DOHH2 (cell line): ENCODE data around the gene DEUP1.
"Not testable (repeated sequence)": the region's sequence is repeated elsewhere in the genome, so short reads cannot be mapped to it uniquely, and the experiment has no call there.

Experiments used
- H3F3A ChIP-seq: fragments of 200-600 bp; sonication (generic), shearing (Covaris generic); 2 replicates; pipeline ENCODE4 v1.6.0; 2016; ENCODE audit warnings: antibody characterized with exemption, mild to moderate bottlenecking; ENCODE audit not compliant: control insufficient read depth, insufficient read depth
- H3K27ac ChIP-seq: fragments of 200-600 bp; sonication (generic); 2 replicates; pipeline ENCODE4 v1.5.1; 2014; ENCODE audit warnings: low read depth, mild to moderate bottlenecking, low read length, moderate library complexity
- H3K27me3 ChIP-seq: fragments of 200-600 bp; sonication (generic); 2 replicates; pipeline ENCODE4 v1.6.1; 2014; ENCODE audit warnings: mild to moderate bottlenecking, low read length, mixed read lengths; ENCODE audit not compliant: control insufficient read depth
- H3K36me3 ChIP-seq: fragments of 200-600 bp; sonication (generic); 2 replicates; pipeline ENCODE4 v1.6.1; 2014; ENCODE audit warnings: mild to moderate bottlenecking, low read length, moderate library complexity, mixed read lengths; ENCODE audit not compliant: control insufficient read depth
- H3K4me1 ChIP-seq: fragments of 200-600 bp; sonication (generic); 2 replicates; pipeline ENCODE4 v1.6.1; 2014; ENCODE audit warnings: mild to moderate bottlenecking, low read length, mixed read lengths; ENCODE audit not compliant: control insufficient read depth
- H3K4me2 ChIP-seq: fragments of 200-600 bp; sonication (generic); 2 replicates; pipeline ENCODE4 v1.6.0; 2014; ENCODE audit warnings: mild to moderate bottlenecking, low read length, moderate library complexity
- H3K4me3 ChIP-seq: fragments of 200-600 bp; sonication (generic); 2 replicates; pipeline ENCODE4 v1.5.1; 2014; ENCODE audit warnings: mild to moderate bottlenecking, low read length, mixed read lengths
- H3K79me2 ChIP-seq: fragments of 200-600 bp; sonication (generic); 2 replicates; pipeline ENCODE4 v1.6.1; 2014; ENCODE audit warnings: mild to moderate bottlenecking, low read length, mixed read lengths; ENCODE audit not compliant: control insufficient read depth
- H3K9me2 ChIP-seq: fragments of 200-600 bp; sonication (generic); replicated peaks from 2 replicates; pipeline ENCODE4 v1.6.1; 2014; ENCODE audit warnings: mild to moderate bottlenecking, low read length, mixed read lengths; ENCODE audit not compliant: control insufficient read depth
- H3K9me3 ChIP-seq: fragments of 200-600 bp; sonication (generic); 2 replicates; pipeline ENCODE4 v1.6.1; 2014; ENCODE audit warnings: antibody characterized with exemption, low read length, mixed read lengths; ENCODE audit not compliant: control insufficient read depth, insufficient read depth
- H4K20me1 ChIP-seq: fragments of 200-600 bp; sonication (generic); 2 replicates; pipeline ENCODE4 v1.6.0; 2014; ENCODE audit warnings: low read depth, mild to moderate bottlenecking, antibody characterized with exemption, low read length, moderate library complexity; ENCODE audit not compliant: control insufficient read depth, insufficient read depth
- EZH2phosphoT487 ChIP-seq: fragments of 200-600 bp; sonication (generic); IDR thresholded peaks from 2 replicates; pipeline ENCODE4 v1.6.1; 2017; ENCODE audit warnings: borderline replicate concordance, mild to moderate bottlenecking, antibody characterized with exemption, low read length, moderate library complexity, mixed read lengths
- TF ChIP-seq, protein P1 (sequence below): fragments of 200-600 bp; sonication (generic); IDR thresholded peaks from one replicate; pipeline ENCODE4 v1.5.1; 2014; ENCODE audit warnings: antibody characterized with exemption, mild to moderate bottlenecking, low read depth, low read length; ENCODE audit not compliant: poor library complexity, severe bottlenecking

The DEUP1 gene

DNA sequence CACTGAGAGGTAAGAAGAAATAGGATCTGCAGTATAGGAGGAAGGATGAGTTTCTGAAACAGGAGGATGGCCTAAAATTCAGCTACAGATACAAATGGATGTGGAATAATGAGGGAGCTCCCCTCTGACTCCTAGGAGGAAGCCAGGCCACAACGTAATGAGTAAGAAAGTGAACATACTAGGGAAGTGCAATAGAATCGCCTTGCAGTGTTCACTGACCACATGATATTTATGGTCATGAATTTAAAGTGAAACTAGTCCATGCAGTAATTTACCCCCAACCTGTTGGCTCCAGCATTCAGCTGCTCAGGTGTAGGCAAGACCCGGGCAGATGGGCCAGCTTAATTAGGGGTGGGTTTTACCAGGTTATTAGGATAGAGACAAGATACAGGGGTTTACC lies 101.7 kb downstream of the DEUP1 start:
- no peak overlapping the region for H3K4me2 ChIP-seq
- no peaks in the 10 kb centered on the region for H3K36me3 ChIP-seq
- H3K9me3 ChIP-seq: no peaks in the 10 kb centered on the region
- H4K20me1 ChIP-seq: no peaks in the 10 kb centered on the region
- no peaks in the 10 kb centered on the region for H3K27me3 ChIP-seq
- no peaks in the 10 kb centered on the region for H3K79me2 ChIP-seq
- TF ChIP-seq EZH2phosphoT487: no peak
- TF ChIP-seq, protein P1, sequence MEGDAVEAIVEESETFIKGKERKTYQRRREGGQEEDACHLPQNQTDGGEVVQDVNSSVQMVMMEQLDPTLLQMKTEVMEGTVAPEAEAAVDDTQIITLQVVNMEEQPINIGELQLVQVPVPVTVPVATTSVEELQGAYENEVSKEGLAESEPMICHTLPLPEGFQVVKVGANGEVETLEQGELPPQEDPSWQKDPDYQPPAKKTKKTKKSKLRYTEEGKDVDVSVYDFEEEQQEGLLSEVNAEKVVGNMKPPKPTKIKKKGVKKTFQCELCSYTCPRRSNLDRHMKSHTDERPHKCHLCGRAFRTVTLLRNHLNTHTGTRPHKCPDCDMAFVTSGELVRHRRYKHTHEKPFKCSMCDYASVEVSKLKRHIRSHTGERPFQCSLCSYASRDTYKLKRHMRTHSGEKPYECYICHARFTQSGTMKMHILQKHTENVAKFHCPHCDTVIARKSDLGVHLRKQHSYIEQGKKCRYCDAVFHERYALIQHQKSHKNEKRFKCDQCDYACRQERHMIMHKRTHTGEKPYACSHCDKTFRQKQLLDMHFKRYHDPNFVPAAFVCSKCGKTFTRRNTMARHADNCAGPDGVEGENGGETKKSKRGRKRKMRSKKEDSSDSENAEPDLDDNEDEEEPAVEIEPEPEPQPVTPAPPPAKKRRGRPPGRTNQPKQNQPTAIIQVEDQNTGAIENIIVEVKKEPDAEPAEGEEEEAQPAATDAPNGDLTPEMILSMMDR: no peak
- no peaks in the 10 kb centered on the region for H3F3A ChIP-seq
- H3K4me3 ChIP-seq: no peak overlapping the region
- H3K4me1 ChIP-seq: no peaks in the 10 kb centered on the region
- no peak overlapping the region for H3K27ac ChIP-seq
- H3K9me2 ChIP-seq: no peaks in the 10 kb centered on the region

- H3K27ac ChIP-seq, H3K4me1 ChIP-seq, H3K4me2 ChIP-seq, H3K79me2 ChIP-seq, H3K4me3 ChIP-seq, H3K9me3 ChIP-seq, H3K27me3 ChIP-seq, H3K36me3 ChIP-seq, H3F3A ChIP-seq, H4K20me1 ChIP-seq, H3K9me2 ChIP-seq: not testable (repeated sequence)
Measured at GRCh38 chr11:93443232-93443631, 112.7 kb downstream of the DEUP1 start.

- TF ChIP-seq EZH2phosphoT487: no peak
- TF ChIP-seq, protein P1: no peak
- Histone ChIP-seq H3K27ac (no peak overlapping the region), H3K9me2 (no peaks in the 10 kb centered on the region), H3K9me3 (no peaks in the 10 kb centered on the region), H3K4me2 (no peak overlapping the region), H3K36me3 (no peaks in the 10 kb centered on the region), H4K20me1 (no peaks in the 10 kb centered on the region), H3K79me2 (no peaks in the 10 kb centered on the region), H3K4me3 (no peak overlapping the region), H3K4me1 (no peaks in the 10 kb centered on the region), H3K27me3 (no peaks in the 10 kb centered on the region), H3F3A (no peaks in the 10 kb centered on the region)
Measured at GRCh38 chr11:93444617-93445073, 114.1 kb downstream of the DEUP1 start.

- Histone ChIP-seq H3K9me3 (no peaks in the 10 kb centered on the region), H3K27ac (no peak overlapping the region), H3K27me3 (no peaks in the 10 kb centered on the region), H3K4me2 (no peak overlapping the region), H3F3A (no peaks in the 10 kb centered on the region), H3K36me3 (no peaks in the 10 kb centered on the region), H3K4me3 (no peak overlapping the region), H3K9me2 (no peaks in the 10 kb centered on the region), H3K79me2 (no peaks in the 10 kb centered on the region), H4K20me1 (no peaks in the 10 kb centered on the region), H3K4me1 (no peaks in the 10 kb centered on the region)
- TF ChIP-seq, protein P1: no peak
- no peak for TF ChIP-seq EZH2phosphoT487
Measured at GRCh38 chr11:93458286-93458685, 127.7 kb downstream of the DEUP1 start.

DNA sequence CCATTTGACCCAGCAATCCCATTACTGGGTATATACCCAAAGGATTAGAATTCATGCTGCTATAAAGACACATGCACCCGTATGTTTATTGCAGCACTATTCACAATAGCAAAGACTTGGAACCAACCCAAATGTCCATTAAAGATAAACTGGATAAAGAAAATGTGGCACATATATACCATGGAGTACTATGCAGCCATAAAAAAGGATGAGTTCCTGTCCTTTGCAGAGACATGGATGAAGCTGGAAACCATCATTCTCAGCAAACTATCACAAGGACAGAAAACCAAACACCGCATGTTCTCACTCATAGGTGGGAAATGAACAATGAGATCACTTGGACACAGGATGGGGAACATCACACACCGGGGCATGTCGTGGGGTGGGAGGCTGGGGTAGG lies 133.1 kb downstream of the DEUP1 start:
- H3F3A ChIP-seq, H3K79me2 ChIP-seq, H3K9me2 ChIP-seq, H3K4me1 ChIP-seq, H3K27ac ChIP-seq, H3K4me2 ChIP-seq, H3K9me3 ChIP-seq, H3K27me3 ChIP-seq, H3K4me3 ChIP-seq, H4K20me1 ChIP-seq, H3K36me3 ChIP-seq: not testable (repeated sequence)
